AG10803 (cell line): ENCODE data around the gene IRF2.
A peak's percentile ranks its signal among the peaks of the same experiment; 100 is the strongest.

Experiments
- DNase-seq: peaks from one replicate; pipeline ENCODE4 v3.0.0; 2010; ENCODE audit warnings: low read depth
- H3K4me3 ChIP-seq: 2 replicates; pipeline ENCODE4 v1.5.1; 2011; ENCODE audit warnings: mild to moderate bottlenecking, low read length, control low read depth
- TF ChIP-seq, protein P1 (sequence below): conservative IDR thresholded peaks from 2 replicates; pipeline ENCODE4 v1.5.1; 2011; ENCODE audit warnings: mild to moderate bottlenecking, low read length, control low read depth, inconsistent platforms

The IRF2 gene

GRCh38 chr4:184417802-184418511 lies 56.4 kb downstream of the IRF2 start:
- peak; percentile 75 for DNase-seq
- no peak overlapping the region for H3K4me3 ChIP-seq
- TF ChIP-seq, protein P1, sequence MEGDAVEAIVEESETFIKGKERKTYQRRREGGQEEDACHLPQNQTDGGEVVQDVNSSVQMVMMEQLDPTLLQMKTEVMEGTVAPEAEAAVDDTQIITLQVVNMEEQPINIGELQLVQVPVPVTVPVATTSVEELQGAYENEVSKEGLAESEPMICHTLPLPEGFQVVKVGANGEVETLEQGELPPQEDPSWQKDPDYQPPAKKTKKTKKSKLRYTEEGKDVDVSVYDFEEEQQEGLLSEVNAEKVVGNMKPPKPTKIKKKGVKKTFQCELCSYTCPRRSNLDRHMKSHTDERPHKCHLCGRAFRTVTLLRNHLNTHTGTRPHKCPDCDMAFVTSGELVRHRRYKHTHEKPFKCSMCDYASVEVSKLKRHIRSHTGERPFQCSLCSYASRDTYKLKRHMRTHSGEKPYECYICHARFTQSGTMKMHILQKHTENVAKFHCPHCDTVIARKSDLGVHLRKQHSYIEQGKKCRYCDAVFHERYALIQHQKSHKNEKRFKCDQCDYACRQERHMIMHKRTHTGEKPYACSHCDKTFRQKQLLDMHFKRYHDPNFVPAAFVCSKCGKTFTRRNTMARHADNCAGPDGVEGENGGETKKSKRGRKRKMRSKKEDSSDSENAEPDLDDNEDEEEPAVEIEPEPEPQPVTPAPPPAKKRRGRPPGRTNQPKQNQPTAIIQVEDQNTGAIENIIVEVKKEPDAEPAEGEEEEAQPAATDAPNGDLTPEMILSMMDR, result peak; percentile 20; the same call in 1 of the 2 replicates

DNA sequence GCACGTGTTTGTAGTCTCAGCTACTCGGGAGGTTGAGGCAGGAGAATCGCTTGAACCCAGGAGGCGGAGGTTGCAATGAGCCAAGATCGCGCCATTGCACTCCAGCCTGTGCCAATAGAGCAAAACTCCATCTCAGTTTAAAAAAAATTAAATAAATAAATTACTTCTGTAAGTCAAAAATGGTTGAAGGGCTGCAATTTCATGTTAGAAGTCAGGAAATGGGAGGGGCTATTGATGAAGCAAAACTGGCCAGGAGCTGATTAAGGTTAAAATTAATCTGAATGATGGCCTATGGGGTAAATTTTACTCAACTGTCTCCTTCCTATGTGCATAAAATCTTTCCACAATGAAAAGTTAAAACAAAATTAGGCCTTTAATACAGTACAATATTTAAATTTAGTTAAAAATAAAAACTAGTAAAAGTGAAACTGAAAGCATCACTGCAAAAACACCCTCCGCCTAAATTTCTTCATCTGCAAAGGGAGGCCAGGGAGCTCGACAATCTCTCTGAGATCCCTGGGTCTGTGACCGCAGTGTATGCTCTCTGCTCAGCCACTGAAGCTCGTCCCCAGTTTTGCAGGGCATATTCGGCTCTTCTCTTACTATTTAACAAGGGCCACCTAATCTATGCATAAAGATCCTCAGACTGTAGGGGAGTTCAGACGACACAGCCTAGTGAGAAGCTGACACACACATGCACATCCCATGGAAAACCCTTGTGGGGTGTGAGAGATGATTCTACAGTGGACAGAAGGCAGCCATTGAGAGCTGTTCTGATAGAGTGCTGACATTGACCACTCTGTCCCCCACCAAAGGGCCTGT lies 57.2 kb downstream of the IRF2 start:
- no peak for DNase-seq
- H3K4me3 ChIP-seq, result peak overlapping the region; percentile 34
- TF ChIP-seq, protein P1, result no peak

- DNase-seq, result no peak
- H3K4me3 ChIP-seq, result no peak overlapping the region
- TF ChIP-seq, protein P1, result no peak
Observed at GRCh38 chr4:184415071-184415470, 59.3 kb downstream of the IRF2 start.

DNA sequence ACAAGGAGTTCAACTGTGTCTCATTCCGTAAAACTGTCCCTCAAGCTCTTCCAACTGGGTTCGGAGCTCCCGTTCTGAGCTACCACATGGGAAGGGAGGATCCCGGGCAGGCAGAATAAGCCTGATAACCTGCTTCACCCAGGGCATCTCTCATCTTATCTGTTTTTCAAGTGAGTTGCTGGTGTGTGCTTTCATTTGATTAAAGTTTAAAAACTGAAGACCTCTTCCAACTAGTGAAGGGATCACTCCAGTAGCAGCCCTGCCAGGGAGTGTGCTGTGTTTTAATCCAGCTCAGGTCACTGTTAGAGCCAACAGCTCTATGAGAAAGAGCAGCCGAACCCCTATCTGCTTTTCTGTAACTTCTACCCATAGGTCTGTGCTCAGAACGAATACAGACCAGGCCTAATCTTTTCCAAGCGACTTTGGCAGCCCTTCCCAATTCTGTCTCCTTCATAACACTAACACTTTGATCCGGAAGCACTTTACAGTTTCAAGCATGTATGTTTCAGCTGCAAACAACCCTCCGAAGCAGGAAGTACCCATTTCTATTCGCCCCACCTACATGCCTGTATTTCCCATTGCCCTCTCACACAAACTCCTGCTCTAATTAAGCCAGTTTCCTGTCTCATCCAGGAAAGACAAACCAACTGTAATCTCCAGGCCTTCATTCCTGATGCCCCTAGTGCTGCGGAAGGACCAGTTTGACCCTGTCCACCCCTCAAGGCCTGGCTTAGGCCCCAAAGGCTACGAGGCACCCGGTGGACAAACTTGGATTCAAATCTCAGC lies 60.9 kb downstream of the IRF2 start:
- TF ChIP-seq, protein P1, result no peak
- DNase-seq, result no peak
- H3K4me3 ChIP-seq, result no peak overlapping the region

- H3K4me3 ChIP-seq, result no peak overlapping the region
- no peak for DNase-seq
Observed at GRCh38 chr4:184410748-184411147, 63.6 kb downstream of the IRF2 start.

DNA sequence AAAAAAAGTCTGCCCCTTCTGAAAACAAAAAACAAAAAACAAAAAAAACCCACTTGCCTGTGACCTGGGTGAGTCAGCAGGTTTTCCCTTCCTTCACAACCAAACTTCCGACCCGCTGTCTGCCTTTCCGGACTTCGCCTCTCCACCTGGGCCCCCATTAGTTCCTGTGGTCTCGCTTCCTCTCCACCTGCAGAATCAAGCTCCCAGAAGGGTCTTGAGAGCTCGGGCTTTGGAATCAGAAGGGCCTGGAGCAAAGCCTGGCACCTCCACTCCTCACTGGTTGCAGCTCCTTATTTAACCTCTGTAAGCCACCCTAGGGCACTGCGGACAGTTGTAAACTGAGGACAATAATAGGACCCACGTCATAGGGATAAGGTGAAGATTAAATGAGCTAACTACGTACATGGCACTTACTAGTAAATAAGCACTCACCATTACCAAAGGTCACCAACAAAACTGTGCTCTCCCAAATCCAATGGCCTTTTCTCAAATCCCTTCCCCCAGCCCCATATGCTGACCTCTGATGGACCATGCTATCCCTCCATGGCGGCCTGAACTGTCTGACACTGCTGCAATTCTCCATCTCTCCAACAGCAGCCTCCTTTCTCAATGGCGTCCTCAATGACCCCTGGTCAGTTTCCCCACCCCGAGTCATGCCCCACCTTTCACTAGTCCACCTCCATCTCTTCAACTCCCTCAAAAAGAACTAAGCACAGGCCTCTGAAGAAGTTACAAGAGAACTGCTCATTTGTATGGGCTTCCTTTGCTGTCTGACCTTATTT lies 64.2 kb downstream of the IRF2 start:
- TF ChIP-seq, protein P1, result no peak
- no peak overlapping the region for H3K4me3 ChIP-seq
- no peak for DNase-seq

More at GRCh38 chr4:184410748-184411147, 63.6 kb downstream of the IRF2 start:
- TF ChIP-seq, protein P1, result no peak
